H1 (cell line): ENCODE measurements around the gene BBLN. TPM values are rescaled to one million over a fixed set of nuclear protein-coding genes. Genes with fewer than 3 reads are reported as not detected.

Source experiments
- CTCF ChIA-PET: fragments of 300-600 bp; sonication (Branson Sonifier 250); formaldehyde crosslinking; loops from one replicate; lab custom pipeline; 2021; ENCODE audit not compliant: partially characterized antibody; lab: Charles Lee
- POLR2A ChIA-PET: fragments of 300-600 bp; sonication (Branson Sonifier 250); formaldehyde crosslinking; loops from one replicate; lab custom pipeline; 2021; ENCODE audit warnings: inconsistent platforms; ENCODE audit not compliant: partially characterized antibody; lab: Charles Lee
- DNase-seq, 2 experiments: peaks; one replicate each; pipeline versions ENCODE4 v3.0.0 to v3.0.0-alpha.2; 2010 to 2022; ENCODE audit warnings: low spot score in 2 of 2, low read depth in 1 of 2, mixed read lengths in 1 of 2
- FAIRE-seq: peaks from 2 replicates; lab custom pipeline; 2011; peaks lifted over from hg19 to GRCh38; lab: Jason Lieb, UNC
- H2AFZ ChIP-seq: 2 replicates; pipeline ENCODE4 v1.8.1; 2012; ENCODE audit warnings: low read length, inconsistent platforms
- H2AK5ac ChIP-seq: 2 replicates; pipeline ENCODE4 v1.6.1; 2013; ENCODE audit warnings: low read depth, low read length
- H2BK120ac ChIP-seq: replicated peaks from 2 replicates; pipeline ENCODE3; 2013; ENCODE audit warnings: low read depth, low read length, inconsistent platforms
- H2BK12ac ChIP-seq: 2 replicates; pipeline ENCODE4 v1.6.1; 2013; ENCODE audit warnings: low read depth, low read length
- H2BK15ac ChIP-seq: 2 replicates; pipeline ENCODE4 v1.6.1; 2013; ENCODE audit warnings: low read length
- H2BK20ac ChIP-seq: 2 replicates; pipeline ENCODE4 v1.6.1; 2013; ENCODE audit warnings: low read length
- H2BK5ac ChIP-seq: 2 replicates; pipeline ENCODE4 v1.6.1; 2013; ENCODE audit warnings: low read depth, low read length
- H3K14ac ChIP-seq: 2 replicates; pipeline ENCODE4 v1.6.1; 2013; ENCODE audit warnings: inconsistent platforms; ENCODE audit not compliant: insufficient read length
- H3K18ac ChIP-seq: 2 replicates; pipeline ENCODE4 v1.6.1; 2013; ENCODE audit warnings: low read length; ENCODE audit errors: extremely low read depth
- H3K23ac ChIP-seq: 2 replicates; pipeline ENCODE4 v1.6.1; 2013; ENCODE audit warnings: inconsistent platforms; ENCODE audit not compliant: insufficient read length
- H3K23me2 ChIP-seq: 2 replicates; pipeline ENCODE4 v1.6.1; 2013; ENCODE audit warnings: low read depth, low read length
- H3K27ac ChIP-seq: 2 replicates; pipeline ENCODE4 v1.6.1; 2011; ENCODE audit warnings: low read depth, low read length, inconsistent platforms
- H3K27me3 ChIP-seq, 4 experiments: replicated peaks in 1 of 4; 1 replicate in 1 of 4; 2 replicates in 3 of 4; pipeline versions ENCODE4 v1.6.1 to v1.8.1; 2011 to 2013; ENCODE audit warnings: low read length in 3 of 4, mild to moderate bottlenecking in 3 of 4, inconsistent platforms in 2 of 4, mixed read lengths in 2 of 4, moderate library complexity in 1 of 4; ENCODE audit not compliant: control insufficient read depth in 3 of 4, insufficient read depth in 3 of 4; ENCODE audit errors: extremely low read depth in 1 of 4
- H3K36me3 ChIP-seq, 4 experiments: 2 replicates each; pipeline versions ENCODE4 v1.6.1 to v1.8.1; 2011 to 2013; ENCODE audit warnings: mild to moderate bottlenecking in 4 of 4, low read length in 3 of 4, moderate library complexity in 2 of 4, control low read depth in 1 of 4, inconsistent platforms in 1 of 4; ENCODE audit not compliant: insufficient read depth in 4 of 4, control insufficient read depth in 2 of 4
- H3K4ac ChIP-seq: replicated peaks from 2 replicates; pipeline ENCODE3; 2013; ENCODE audit warnings: low read length, low read depth, mixed read lengths, inconsistent platforms; ENCODE audit not compliant: insufficient read length
- H3K4me1 ChIP-seq, 4 experiments: replicated peaks in 1 of 4; 1 replicate in 1 of 4; 2 replicates in 3 of 4; pipeline versions ENCODE4 v1.6.1 to v1.8.1; 2011 to 2013; ENCODE audit warnings: low read length in 3 of 4, inconsistent platforms in 2 of 4, mixed read lengths in 1 of 4; ENCODE audit not compliant: insufficient read depth in 4 of 4, control insufficient read depth in 3 of 4
- H3K4me2 ChIP-seq, 2 experiments: 2 replicates each; pipeline versions ENCODE4 v1.6.1 to v1.8.1; 2011 to 2013; ENCODE audit warnings: low read depth in 2 of 2, low read length in 2 of 2, control low read depth in 1 of 2, inconsistent platforms in 1 of 2, mild to moderate bottlenecking in 1 of 2; ENCODE audit not compliant: insufficient read depth in 1 of 2
- H3K4me3 ChIP-seq, 4 experiments: fragments of 200-600, 300-600 bp in 1 of 4; sonication (generic), shearing (Covaris generic), sonication (Bioruptor Twin) in 1 of 4; 2 replicates each; pipeline versions ENCODE4 v1.5.1 to v1.8.1; 2011 to 2016; ENCODE audit warnings: low read length in 4 of 4, low read depth in 3 of 4, control low read depth in 2 of 4, inconsistent platforms in 2 of 4, mild to moderate bottlenecking in 2 of 4, mixed read lengths in 1 of 4, moderate library complexity in 1 of 4; ENCODE audit not compliant: insufficient read depth in 2 of 4; ENCODE audit errors: extremely low read depth in 1 of 4
- H3K56ac ChIP-seq: replicated peaks from 2 replicates; pipeline ENCODE3; 2013; ENCODE audit warnings: low read depth, mild to moderate bottlenecking, mixed read lengths, low read length, inconsistent platforms; ENCODE audit not compliant: insufficient read length
- H3K79me1 ChIP-seq: 2 replicates; pipeline ENCODE4 v1.6.1; 2013; ENCODE audit warnings: low read depth, low read length, control low read depth
- H3K79me2 ChIP-seq, 2 experiments: 2 replicates each; pipeline versions ENCODE4 v1.6.1 to v1.8.1; 2012 to 2013; ENCODE audit warnings: low read length in 2 of 2, mild to moderate bottlenecking in 2 of 2, inconsistent platforms in 1 of 2; ENCODE audit not compliant: insufficient read depth in 2 of 2, control insufficient read depth in 1 of 2
- H3K9ac ChIP-seq, 4 experiments: replicated peaks in 1 of 4; 1 replicate in 1 of 4; 2 replicates in 3 of 4; pipeline versions ENCODE4 v1.6.1 to v1.8.1; 2011 to 2013; ENCODE audit warnings: low read depth in 3 of 4, low read length in 3 of 4, control low read depth in 2 of 4, mild to moderate bottlenecking in 2 of 4, moderate library complexity in 2 of 4, inconsistent platforms in 1 of 4; ENCODE audit errors: extremely low read depth in 1 of 4
- H3K9me3 ChIP-seq, 2 experiments: 2 replicates each; pipeline versions ENCODE4 v1.6.1 to v1.8.1; 2012 to 2013; ENCODE audit warnings: mild to moderate bottlenecking in 2 of 2, moderate library complexity in 2 of 2, control low read depth in 1 of 2, inconsistent platforms in 1 of 2, low read depth in 1 of 2, low read length in 1 of 2, mixed read lengths in 1 of 2; ENCODE audit not compliant: insufficient read depth in 2 of 2
- H4K20me1 ChIP-seq, 2 experiments: replicated peaks in 1 of 2; 2 replicates each; pipeline versions ENCODE3 to v1.8.1; 2011 to 2013; ENCODE audit warnings: inconsistent platforms in 2 of 2, low read length in 2 of 2, mild to moderate bottlenecking in 1 of 2; ENCODE audit not compliant: insufficient read depth in 2 of 2, control insufficient read depth in 1 of 2
- H4K5ac ChIP-seq: 2 replicates; pipeline ENCODE4 v1.6.1; 2013; ENCODE audit warnings: low read length, low read depth, mixed read lengths, inconsistent platforms; ENCODE audit not compliant: insufficient read length
- H4K8ac ChIP-seq: 2 replicates; pipeline ENCODE4 v1.8.0; 2013; ENCODE audit warnings: mild to moderate bottlenecking, moderate library complexity, low read length, inconsistent platforms; ENCODE audit not compliant: insufficient read depth; ENCODE audit errors: extremely low read depth
- H4K91ac ChIP-seq: replicated peaks from 2 replicates; pipeline ENCODE3; 2013; ENCODE audit warnings: low read length, mixed read lengths, inconsistent platforms; ENCODE audit not compliant: insufficient read length
- JUN ChIP-seq: IDR thresholded peaks from 2 replicates; pipeline ENCODE4 v1.6.1; 2011; ENCODE audit warnings: low read depth, mild to moderate bottlenecking, improper control_type of control experiment, low read length
- POLR2AphosphoS5 ChIP-seq: IDR thresholded peaks from 2 replicates; pipeline ENCODE4 v1.6.1; 2011; ENCODE audit warnings: low read depth, low read length
- SAP30 ChIP-seq: fragments of 300-600 bp; sonication (generic); IDR thresholded peaks from 2 replicates; pipeline ENCODE4 v1.7.1; 2012; ENCODE audit warnings: low read length, moderate library complexity, mild to moderate bottlenecking, inconsistent platforms; ENCODE audit not compliant: insufficient read depth, insufficient replicate concordance
- SIRT6 ChIP-seq: IDR thresholded peaks from one replicate; pipeline ENCODE4 v1.7.1; 2012; ENCODE audit warnings: low read length, inconsistent platforms
- SUZ12 ChIP-seq: fragments of 200-600 bp; sonication (generic); IDR thresholded peaks from 2 replicates; pipeline ENCODE4 v1.6.1; 2012; ENCODE audit warnings: mild to moderate bottlenecking, inconsistent platforms, low read length, moderate library complexity, mixed read lengths
- WGBS, 2 experiments: shearing (Covaris generic) in 1 of 2; methylation state at CpG; one replicate each; pipeline versions ENCODE4 v1.1.6 to v1.1.7; 2013 to 2015; ENCODE audit warnings: low lambda C conversion rate in 2 of 2, mixed read lengths in 2 of 2, inconsistent platforms in 1 of 2, low coverage in 1 of 2, missing lambda C conversion rate in 1 of 2; ENCODE audit not compliant: insufficient replicate concordance in 2 of 2, insufficient coverage in 1 of 2, insufficient read length in 1 of 2; ENCODE audit errors: extremely low coverage in 1 of 2, missing lambda C conversion rate in 1 of 2; 5-methylcytosine and 5-hydroxymethylcytosine counted together
- polyA plus RNA-seq, 7 experiments: library from polyadenylated mRNA; depleted of rRNA in 3 of 7; stranded (reverse) in 5 of 7; unstranded in 2 of 7; fragments of >200 nt in 5 of 7; fragments of 200-250 nt in 2 of 7; gene quantifications; 1 replicate in 5 of 7; 2 replicates in 1 of 7; 4 replicates in 1 of 7; pipeline versions ENCODE4 v1.2.1 to v1.2.3, GENCODE V29; 2011 to 2013; ENCODE audit warnings: missing spikeins in 2 of 7, mixed read lengths in 2 of 7
- total RNA-seq: library from RNA; stranded (reverse); fragmentation: NEBNext Ultra II Directional; extraction: Animal tissue kit (Norgen Biotek cat#: 25700); gene quantifications from 2 replicates; pipeline ENCODE4 v1.2.1, GENCODE V29; 2021
- TF ChIP-seq, protein P1 (sequence below): IDR thresholded peaks from 2 replicates; pipeline ENCODE4 v1.6.1; 2011; ENCODE audit warnings: low read length, improper control_type of control experiment

Gene BBLN
- total and polyA plus RNA-seq, 2 of the 8 experiments (the other 6 are each of a cell fraction or from before 2014, with no cell fraction given): 63.1 to 164 TPM

DNA sequence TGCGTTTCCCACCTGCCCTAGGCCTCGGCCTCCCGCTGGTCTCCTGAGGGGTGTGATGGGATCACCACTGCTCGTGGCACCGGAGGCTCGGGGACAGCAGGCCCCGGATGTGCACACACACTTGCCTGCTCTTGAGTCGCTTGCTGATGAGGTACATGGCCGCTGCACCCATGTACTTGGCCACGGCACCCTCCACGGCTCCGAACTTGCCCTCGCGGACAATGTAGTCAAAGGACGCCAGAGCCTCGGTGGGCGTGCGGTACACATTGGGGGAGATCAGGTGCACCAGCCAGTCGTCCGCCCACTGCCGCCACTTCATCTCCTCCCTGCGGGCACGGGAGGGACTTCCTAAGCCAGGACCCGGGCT lies 37.3 kb upstream of the BBLN start:
- Histone ChIP-seq H3K4me1 (peaks cover 0 to 8% (median 4%) of the 10 kb centered on the region in 4 experiments; a peak in 3 of 7 replicates), H2AK5ac (no peak overlapping the region), H3K4me2 (no peak overlapping the region), H2AFZ (no peak overlapping the region), H3K9ac (no peak overlapping the region), H3K27me3 (no peaks in the 10 kb centered on the region), H3K14ac (no peak overlapping the region), H3K23ac (no peak overlapping the region), H3K27ac (no peak overlapping the region), H3K23me2 (no peaks in the 10 kb centered on the region; the same call in 1 of the 2 replicates), H3K9me3 (no peaks in the 10 kb centered on the region), H4K91ac (no peak overlapping the region), H3K36me3 (peaks cover 2 to 26% (median 8%) of the 10 kb centered on the region in 4 experiments; a peak in 4 of 8 replicates), H2BK120ac (no peak overlapping the region), H3K4ac (no peak overlapping the region), H3K4me3 (no peak overlapping the region), H4K5ac (no peak overlapping the region), H3K79me1 (peaks cover 4% of the 10 kb centered on the region; the same call in 1 of the 2 replicates), H2BK20ac (no peak overlapping the region), H4K8ac (no peak overlapping the region), H2BK5ac (no peak overlapping the region), H2BK12ac (no peak overlapping the region), H3K56ac (no peak overlapping the region), H4K20me1 (peaks cover 3 to 24% of the 10 kb centered on the region in 2 experiments), H3K79me2 (peaks cover 0 to 20% of the 10 kb centered on the region in 2 experiments; a peak in 1 of 4 replicates), H2BK15ac (no peak overlapping the region), H3K18ac (no peak overlapping the region)
- ChIA-PET POLR2A (no interaction called here), CTCF (interaction anchor here (0.6 to 4.1 kb wide), 2 partner anchors 18 to 194 kb away, joined by 3 to 32 read pairs; no protein-coding TSS in a partner anchor)
- no peak for TF ChIP-seq SUZ12
- no peak for TF ChIP-seq JUN
- TF ChIP-seq SAP30: no peak
- TF ChIP-seq, protein P1, sequence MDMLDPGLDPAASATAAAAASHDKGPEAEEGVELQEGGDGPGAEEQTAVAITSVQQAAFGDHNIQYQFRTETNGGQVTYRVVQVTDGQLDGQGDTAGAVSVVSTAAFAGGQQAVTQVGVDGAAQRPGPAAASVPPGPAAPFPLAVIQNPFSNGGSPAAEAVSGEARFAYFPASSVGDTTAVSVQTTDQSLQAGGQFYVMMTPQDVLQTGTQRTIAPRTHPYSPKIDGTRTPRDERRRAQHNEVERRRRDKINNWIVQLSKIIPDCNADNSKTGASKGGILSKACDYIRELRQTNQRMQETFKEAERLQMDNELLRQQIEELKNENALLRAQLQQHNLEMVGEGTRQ: no peak
- TF ChIP-seq POLR2AphosphoS5: no peak
- no peak for TF ChIP-seq SIRT6
- DNase-seq (no peak), FAIRE-seq (no peak)
- 95% methylated on average over 24 of the region's 24 CpGs; no CpG with 5 or more reads in 1 of the 2 experiments for WGBS, 2 experiments
